Measurements from ENCODE around the gene BAHD1. TPM values are rescaled to one million over a fixed set of nuclear protein-coding genes. Genes with fewer than 3 reads are reported as not detected.

Gene BAHD1
- total RNA-seq, 2 experiments from 2014 or later = 20.3 to 21.5 TPM

- Histone ChIP-seq H3K27me3 (ENCODE audit: control insufficient read depth in 1 of 2, insufficient read depth in 2 of 2, low read length in 2 of 2) (no peaks in the 10 kb centered on the region), H3K4me1 (ENCODE audit: insufficient read depth, low read length) (no peaks in the 10 kb centered on the region), H3K9me3 (ENCODE audit: control insufficient read depth in 1 of 2, insufficient read depth in 1 of 2, low read length in 2 of 2) (no peaks in the 10 kb centered on the region), H3K36me3 (ENCODE audit: insufficient read depth, low read length) (peaks cover 66% of the 10 kb centered on the region), H3K27ac (ENCODE audit: low read depth in 1 of 2, low read length in 2 of 2) (no peak overlapping the region), H3K4me3 (ENCODE audit: low read length) (no peak overlapping the region)
- CTCF ChIA-PET = no interaction called here
- TF ChIP-seq, protein P1, sequence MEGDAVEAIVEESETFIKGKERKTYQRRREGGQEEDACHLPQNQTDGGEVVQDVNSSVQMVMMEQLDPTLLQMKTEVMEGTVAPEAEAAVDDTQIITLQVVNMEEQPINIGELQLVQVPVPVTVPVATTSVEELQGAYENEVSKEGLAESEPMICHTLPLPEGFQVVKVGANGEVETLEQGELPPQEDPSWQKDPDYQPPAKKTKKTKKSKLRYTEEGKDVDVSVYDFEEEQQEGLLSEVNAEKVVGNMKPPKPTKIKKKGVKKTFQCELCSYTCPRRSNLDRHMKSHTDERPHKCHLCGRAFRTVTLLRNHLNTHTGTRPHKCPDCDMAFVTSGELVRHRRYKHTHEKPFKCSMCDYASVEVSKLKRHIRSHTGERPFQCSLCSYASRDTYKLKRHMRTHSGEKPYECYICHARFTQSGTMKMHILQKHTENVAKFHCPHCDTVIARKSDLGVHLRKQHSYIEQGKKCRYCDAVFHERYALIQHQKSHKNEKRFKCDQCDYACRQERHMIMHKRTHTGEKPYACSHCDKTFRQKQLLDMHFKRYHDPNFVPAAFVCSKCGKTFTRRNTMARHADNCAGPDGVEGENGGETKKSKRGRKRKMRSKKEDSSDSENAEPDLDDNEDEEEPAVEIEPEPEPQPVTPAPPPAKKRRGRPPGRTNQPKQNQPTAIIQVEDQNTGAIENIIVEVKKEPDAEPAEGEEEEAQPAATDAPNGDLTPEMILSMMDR (IDR thresholded peaks at IDR 0.05) = no peak
- ATAC-seq (ENCODE audit: poor library complexity) = no peak
- Mint-ChIP-seq H3K4me3 (no peak overlapping the region), H3K36me3 (ENCODE audit: low read depth) (peaks cover 66% of the 10 kb centered on the region), H3K4me1 (ENCODE audit: low read depth) (no peaks in the 10 kb centered on the region), H3K27me3 (no peaks in the 10 kb centered on the region), H3K9me3 (no peaks in the 10 kb centered on the region), H3K27ac (no peak overlapping the region)
- no peak for DNase-seq
- POLR2A ChIA-PET = no interaction called here
- intact Hi-C loops (cut with DNase I, micrococcal nuclease) = loop anchor here in 1 of 2 experiments (10.0 kb wide), 1 partner anchor 630 kb away; the partner anchor contains the start of gene FSIP1
Observed at GRCh38 chr15:40414816-40415215, 25.9 kb upstream of the BAHD1 start.

DNA sequence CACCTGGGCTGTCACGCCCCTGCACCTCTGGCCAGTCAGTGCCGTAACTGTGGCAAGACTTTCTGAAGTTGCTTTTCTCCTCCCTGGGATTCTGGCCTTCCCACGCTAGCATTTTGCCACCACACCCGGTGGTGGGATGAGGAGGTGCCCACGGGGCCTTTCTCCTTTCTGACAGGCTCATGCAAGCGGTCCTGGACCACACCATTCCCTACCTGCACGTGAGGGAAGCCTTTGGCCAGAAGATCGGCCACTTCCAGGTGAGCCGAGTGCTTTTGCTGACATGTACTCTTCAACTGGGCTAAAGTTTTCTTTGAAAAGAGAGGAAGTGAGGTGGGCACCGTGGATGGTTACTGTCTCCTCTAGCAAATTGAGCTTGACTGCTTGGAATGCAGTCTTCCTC lies 25.5 kb upstream of the BAHD1 start:
- H3K27ac Mint-ChIP-seq = no peak overlapping the region
- CTCF ChIA-PET = no interaction called here
- Histone ChIP-seq H3K36me3 (ENCODE audit: insufficient read depth, low read length) (peaks cover 62% of the 10 kb centered on the region), H3K4me1 (ENCODE audit: insufficient read depth, low read length) (no peaks in the 10 kb centered on the region), H3K4me3 (ENCODE audit: low read length) (no peak overlapping the region), H3K9me3 (ENCODE audit: control insufficient read depth in 1 of 2, insufficient read depth in 1 of 2, low read length in 2 of 2) (no peaks in the 10 kb centered on the region), H3K27me3 (ENCODE audit: control insufficient read depth in 1 of 2, insufficient read depth in 2 of 2, low read length in 2 of 2) (no peaks in the 10 kb centered on the region), H3K27ac (ENCODE audit: low read depth in 1 of 2, low read length in 2 of 2) (no peak overlapping the region)
- POLR2A ChIA-PET = no interaction called here
- intact Hi-C loops (cut with DNase I, micrococcal nuclease) = loop anchor here in 1 of 2 experiments (10.0 kb wide), 1 partner anchor 630 kb away; the partner anchor contains the start of gene FSIP1
- ATAC-seq (ENCODE audit: poor library complexity) (no peak), DNase-seq (no peak)
- no peaks in the 10 kb centered on the region for H3K4me1 Mint-ChIP-seq (ENCODE audit: low read depth)
- no peaks in the 10 kb centered on the region for H3K9me3 Mint-ChIP-seq
- peaks cover 62% of the 10 kb centered on the region for H3K36me3 Mint-ChIP-seq (ENCODE audit: low read depth)
- no peaks in the 10 kb centered on the region for H3K27me3 Mint-ChIP-seq
- TF ChIP-seq, protein P1 (IDR thresholded peaks at IDR 0.05) = no peak
- no peak overlapping the region for H3K4me3 Mint-ChIP-seq

- no peak overlapping the region for H3K27ac ChIP-seq (ENCODE audit: low read depth in 1 of 2, low read length in 2 of 2)
- peaks cover under 1% of the 10 kb centered on the region for H3K4me1 Mint-ChIP-seq (ENCODE audit: low read depth)
- H3K4me3 ChIP-seq (ENCODE audit: low read length) = no peak overlapping the region
- no peaks in the 10 kb centered on the region for H3K27me3 ChIP-seq (ENCODE audit: control insufficient read depth in 1 of 2, insufficient read depth in 2 of 2, low read length in 2 of 2)
- no peaks in the 10 kb centered on the region for H3K9me3 Mint-ChIP-seq
- no peaks in the 10 kb centered on the region for H3K27me3 Mint-ChIP-seq
- H3K9me3 ChIP-seq (ENCODE audit: control insufficient read depth in 1 of 2, insufficient read depth in 1 of 2, low read length in 2 of 2) = no peaks in the 10 kb centered on the region
- intact Hi-C loops (cut with DNase I, micrococcal nuclease) = loop anchor here in 1 of 2 experiments (10.0 kb wide), 1 partner anchor 631 kb away; the partner anchor contains the start of gene FSIP1
- ChIA-PET POLR2A (no interaction called here), CTCF (no interaction called here)
- H3K36me3 Mint-ChIP-seq (ENCODE audit: low read depth) = peaks cover 54% of the 10 kb centered on the region
- H3K4me3 Mint-ChIP-seq = no peak overlapping the region
- no peaks in the 10 kb centered on the region for H3K4me1 ChIP-seq (ENCODE audit: insufficient read depth, low read length)
- ATAC-seq (ENCODE audit: poor library complexity) (no peak), DNase-seq (no peak)
- peaks cover 54% of the 10 kb centered on the region for H3K36me3 ChIP-seq (ENCODE audit: insufficient read depth, low read length)
- TF ChIP-seq, protein P1 (IDR thresholded peaks at IDR 0.05) = no peak
- no peak overlapping the region for H3K27ac Mint-ChIP-seq
Observed at GRCh38 chr15:40416056-40416455, 24.7 kb upstream of the BAHD1 start.
